ENCODE results near the gene IL9.

The IL9 gene

DNA sequence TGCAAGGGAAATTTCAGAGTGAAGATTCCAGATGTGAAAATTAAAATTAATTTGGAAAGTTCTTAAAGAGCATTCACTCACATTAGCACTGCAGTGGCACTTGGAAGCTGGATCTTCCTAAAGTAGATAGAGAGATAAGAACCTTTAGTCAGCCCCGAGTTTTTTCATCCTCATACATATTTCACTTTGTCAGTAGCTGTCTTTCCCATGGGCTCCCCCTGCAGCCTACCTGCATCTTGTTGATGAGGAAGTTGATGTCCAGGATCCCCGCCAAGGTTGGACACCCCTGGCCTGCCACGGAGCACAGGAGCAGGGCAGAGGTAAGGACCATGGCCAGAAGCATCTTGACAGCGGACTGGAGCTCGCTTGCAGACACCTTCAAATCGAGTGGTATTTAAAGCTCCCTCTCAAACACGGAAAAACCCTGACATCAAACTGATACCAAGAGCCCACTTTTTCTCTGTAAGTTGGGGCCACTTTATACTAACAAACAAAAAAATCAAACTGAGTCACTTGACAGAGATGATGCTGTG lies at the start of gene IL9:
Gene IL9, minus strand, starts transcription at position 368 of the 533 bp plus-strand sequence. Its CDS starts 25 bp downstream, at position 343.
- TF ChIP-seq GATA2 (IDR thresholded peaks at IDR 0.05; ENCODE audit: low read depth, low read length) (no peak), GATA3 (IDR thresholded peaks at IDR 0.05; ENCODE audit: low read depth, low read length) (no peak)

DNA sequence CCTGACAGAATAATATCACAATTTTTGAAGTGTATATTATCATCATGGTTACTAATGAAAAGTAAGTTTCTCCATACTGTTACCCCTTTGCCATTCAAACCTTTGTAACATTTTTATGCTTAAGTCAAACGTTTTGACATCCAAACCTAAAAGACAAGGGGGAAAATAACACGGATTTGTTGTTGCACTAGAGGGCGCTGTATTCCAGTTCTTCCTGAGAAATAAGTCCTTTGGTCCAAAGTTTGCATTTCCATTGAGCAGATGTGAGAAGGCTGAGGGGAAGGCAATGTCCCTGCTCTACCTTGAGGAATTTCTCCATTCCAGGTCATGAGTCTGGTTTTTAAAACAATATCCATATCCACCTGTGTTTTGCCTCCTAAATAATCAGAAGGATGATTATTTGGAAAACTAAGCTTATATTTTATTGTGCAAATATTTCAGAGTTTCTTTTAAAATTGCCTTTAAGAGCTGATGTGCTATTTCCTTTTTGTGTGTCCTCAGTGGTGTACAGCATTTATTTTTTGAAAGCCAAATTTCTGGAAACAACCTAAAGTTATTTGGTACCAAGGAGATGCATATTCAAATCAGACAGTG lies 49.4 kb upstream of the IL9 start:
- TF ChIP-seq GATA3 (IDR thresholded peaks at IDR 0.05; ENCODE audit: low read depth, low read length) (no peak), GATA2 (IDR thresholded peaks at IDR 0.05; ENCODE audit: low read depth, low read length) (no peak)

DNA sequence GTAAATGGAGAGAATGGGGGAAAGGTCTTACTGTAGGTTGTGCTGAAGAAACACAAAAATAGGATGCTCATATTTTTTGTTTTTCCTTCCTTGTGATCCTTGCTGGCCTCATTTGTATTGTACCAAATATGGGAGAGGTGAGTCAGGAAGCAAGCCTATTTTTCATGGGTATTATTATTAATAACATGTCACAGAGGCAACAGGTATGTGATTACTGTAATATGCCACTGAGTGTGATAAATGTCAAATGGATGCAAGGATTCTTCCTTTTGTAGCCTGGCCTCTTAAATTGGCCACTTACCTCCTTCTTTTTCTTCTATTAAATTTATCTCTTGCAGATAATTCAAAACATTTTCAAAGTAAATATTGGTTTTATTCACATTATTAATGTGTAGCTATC lies 48.9 kb upstream of the IL9 start:
- TF ChIP-seq GATA3 (IDR thresholded peaks at IDR 0.05; ENCODE audit: low read depth, low read length) = no peak
- no peak for TF ChIP-seq GATA2 (IDR thresholded peaks at IDR 0.05; ENCODE audit: low read depth, low read length)

DNA sequence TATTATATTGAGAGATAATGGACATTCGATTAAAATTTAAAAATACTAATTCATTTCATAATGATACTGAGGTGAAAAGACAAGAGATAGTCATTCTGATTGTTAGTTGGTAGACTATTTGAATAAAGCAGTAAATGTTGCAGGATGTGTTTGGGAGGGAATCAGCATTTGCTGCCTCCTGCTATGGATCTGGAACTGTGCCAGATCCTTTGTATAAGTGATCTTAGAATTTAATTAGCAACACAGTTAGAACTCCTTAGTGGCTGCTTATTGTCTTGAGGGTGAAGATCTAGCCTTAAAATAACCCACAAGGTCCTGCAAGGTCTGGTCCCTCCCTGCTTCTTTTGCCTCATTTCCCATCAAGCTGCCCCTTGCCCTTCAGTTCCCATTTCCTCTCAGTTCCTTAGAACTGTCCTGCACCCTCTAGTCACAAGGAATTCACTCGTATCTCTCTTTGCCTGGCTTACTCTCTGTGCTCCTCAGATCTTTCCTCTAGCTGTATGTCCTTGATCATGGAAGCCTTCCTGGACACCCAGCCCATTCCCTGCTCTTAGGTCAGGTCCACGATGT lies 46.6 kb upstream of the IL9 start:
- no peak for TF ChIP-seq GATA2 (IDR thresholded peaks at IDR 0.05; ENCODE audit: low read depth, low read length)
- no peak for TF ChIP-seq GATA3 (IDR thresholded peaks at IDR 0.05; ENCODE audit: low read depth, low read length)

DNA sequence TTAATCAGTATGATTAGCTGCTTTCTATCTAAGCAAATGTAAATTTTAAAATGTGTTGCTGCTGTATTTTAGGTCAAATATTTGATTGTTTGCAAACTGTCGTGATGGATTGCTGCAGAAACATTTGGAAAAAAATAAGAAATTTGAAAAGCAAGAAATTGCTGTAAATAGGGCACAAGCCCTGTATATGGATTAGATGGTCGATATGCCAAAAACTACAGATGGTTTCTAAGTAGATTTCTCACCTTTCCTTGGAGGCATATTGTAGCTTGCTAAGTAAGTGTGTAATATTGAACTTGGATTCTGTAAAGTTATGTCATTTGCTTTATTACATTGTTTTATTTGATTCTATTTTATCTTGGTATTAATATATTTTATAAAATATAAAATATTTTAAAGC lies 46.1 kb upstream of the IL9 start:
- TF ChIP-seq GATA3 (IDR thresholded peaks at IDR 0.05; ENCODE audit: low read depth, low read length) = no peak
- no peak for TF ChIP-seq GATA2 (IDR thresholded peaks at IDR 0.05; ENCODE audit: low read depth, low read length)

DNA sequence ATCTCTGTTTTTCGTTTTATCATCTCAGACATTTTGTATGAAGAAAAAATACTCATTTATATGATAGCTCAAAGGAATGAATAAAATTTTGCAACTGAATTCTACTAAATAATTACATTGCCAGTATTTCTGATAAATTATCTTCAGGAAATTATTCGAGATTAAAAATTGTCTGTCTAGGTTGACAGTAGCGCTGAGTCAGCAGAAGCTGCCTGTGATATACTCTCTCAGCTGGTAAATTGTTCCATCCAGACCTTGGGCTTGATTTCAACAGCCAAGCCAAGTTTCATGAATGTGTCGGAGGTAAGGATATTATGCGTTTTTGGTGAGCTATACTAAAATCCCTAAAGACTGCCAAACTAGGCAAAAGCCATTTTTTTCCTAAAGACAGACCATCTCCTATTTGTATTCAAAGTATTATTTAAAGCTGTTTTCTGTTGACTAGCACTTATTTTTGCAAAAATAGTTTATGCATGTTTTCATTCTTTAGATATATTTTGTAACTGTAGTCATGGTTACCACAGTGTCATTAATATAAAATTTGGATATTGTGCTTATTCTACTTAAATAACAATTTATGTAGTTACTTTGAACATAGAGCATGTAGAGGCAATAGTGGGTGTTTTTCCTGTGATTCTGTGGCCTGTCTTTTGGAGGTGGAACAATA lies 41.7 kb upstream of the IL9 start:
- TF ChIP-seq GATA3 (IDR thresholded peaks at IDR 0.05; ENCODE audit: low read depth, low read length) = no peak
- TF ChIP-seq GATA2 (IDR thresholded peaks at IDR 0.05; ENCODE audit: low read depth, low read length) = no peak

DNA sequence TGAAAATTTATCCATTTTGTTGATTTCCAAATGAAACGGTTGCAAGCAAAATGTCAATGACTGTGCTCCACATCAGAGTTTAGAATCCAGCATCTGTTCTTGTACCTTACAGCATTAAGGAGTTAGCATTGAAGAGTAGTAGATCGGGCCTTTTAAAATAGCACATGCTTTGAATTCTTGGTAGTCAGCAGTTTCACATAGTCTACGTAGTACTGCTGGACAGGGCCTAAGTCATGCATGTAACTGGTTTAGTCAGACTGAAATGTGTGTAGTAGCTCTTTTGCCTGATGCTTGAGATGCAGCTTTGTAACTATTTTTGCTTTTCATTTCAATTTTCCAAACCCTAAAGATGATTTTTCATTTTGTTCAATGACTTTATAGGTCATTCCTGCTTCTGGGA lies 39.3 kb upstream of the IL9 start:
- no peak for TF ChIP-seq GATA2 (IDR thresholded peaks at IDR 0.05; ENCODE audit: low read depth, low read length)
- TF ChIP-seq GATA3 (IDR thresholded peaks at IDR 0.05; ENCODE audit: low read depth, low read length) = no peak

DNA sequence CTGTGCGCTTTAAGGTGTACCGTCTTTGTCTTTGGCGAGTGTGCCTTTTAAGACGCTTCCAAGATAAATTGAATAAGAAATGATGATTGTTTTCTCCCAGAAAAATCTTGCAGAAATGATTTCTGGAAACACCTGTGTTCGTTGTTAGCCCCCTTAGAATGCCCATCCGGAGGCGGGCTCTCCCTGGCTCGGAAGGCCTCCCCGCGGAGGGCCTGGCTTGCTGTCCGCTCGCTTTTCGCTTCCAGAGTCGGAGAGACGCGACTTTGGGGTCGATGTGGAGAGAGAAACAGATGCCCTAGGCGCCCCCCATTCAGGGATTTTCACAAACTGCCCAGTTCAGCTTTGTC lies 35.3 kb upstream of the IL9 start:
- TF ChIP-seq GATA3 (IDR thresholded peaks at IDR 0.05; ENCODE audit: low read depth, low read length) = no peak

DNA sequence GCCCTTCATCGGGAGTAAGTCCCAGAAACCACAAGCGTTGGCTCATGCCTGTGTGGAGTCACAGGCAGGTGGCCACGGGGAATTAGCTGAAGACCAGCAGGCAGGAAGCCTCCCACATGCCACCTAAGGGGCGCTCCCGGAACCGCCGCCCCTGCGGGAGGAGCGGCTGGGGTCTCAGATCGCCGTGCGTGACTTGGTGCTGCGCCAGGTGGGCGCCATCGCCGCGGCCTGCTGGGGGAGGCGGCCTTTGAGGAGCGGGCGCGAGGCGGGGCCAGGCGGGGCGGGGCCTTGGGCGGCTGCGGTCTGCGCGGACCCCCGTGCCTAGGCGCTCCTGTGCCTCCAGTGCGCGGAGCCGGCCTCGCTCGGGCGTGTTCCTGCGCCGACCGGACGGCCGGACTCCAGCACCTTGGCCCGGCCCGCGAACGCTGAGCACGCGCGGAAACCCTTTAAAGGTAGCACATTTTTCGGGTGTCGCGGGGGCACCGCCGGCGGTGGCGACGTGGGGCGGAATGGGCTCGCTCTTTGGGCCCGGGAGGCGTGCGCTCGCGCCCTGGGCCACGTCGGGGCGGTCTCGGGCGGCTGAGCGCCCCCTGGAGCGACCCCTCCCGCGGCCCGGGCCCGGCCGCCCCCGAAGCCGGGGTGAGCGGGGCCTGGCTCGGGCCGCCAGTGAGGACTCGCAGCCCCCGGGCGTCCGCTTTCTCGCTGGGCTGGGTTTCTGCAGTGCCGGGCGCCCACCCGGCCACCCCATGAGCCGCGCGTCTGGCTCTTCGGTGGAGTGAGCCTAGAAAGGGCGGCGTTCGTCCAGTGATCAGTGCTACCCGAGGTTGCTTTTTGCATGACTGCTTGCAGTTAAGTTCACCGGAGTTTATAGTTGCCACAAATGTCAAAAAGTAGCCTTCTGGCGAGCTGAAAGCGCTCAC lies 34.6 kb upstream of the IL9 start:
- TF ChIP-seq GATA3 (IDR thresholded peaks at IDR 0.05; ENCODE audit: low read depth, low read length) (no peak), GATA2 (IDR thresholded peaks at IDR 0.05; ENCODE audit: low read depth, low read length) (no peak)

DNA sequence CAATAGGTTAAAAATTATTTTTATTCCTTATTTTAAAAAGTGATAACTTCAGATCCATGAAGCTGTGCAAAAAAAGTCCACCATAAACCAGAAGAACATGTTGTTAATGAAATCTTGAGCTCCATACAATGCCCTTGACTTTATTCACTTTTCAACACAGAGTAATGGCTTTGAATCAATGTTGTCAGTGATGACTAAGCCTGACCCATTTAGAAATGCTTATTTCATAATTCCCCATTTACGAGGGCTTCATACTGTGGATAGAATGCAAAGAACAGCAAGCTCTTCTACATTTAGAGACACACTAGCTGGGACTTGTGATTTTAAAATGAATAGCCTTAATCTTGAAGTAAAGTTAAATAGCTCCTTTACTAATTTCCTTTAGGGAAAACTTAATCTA lies 25.7 kb upstream of the IL9 start:
- TF ChIP-seq GATA3 (IDR thresholded peaks at IDR 0.05; ENCODE audit: low read depth, low read length) = no peak
- TF ChIP-seq GATA2 (IDR thresholded peaks at IDR 0.05; ENCODE audit: low read depth, low read length) = no peak

DNA sequence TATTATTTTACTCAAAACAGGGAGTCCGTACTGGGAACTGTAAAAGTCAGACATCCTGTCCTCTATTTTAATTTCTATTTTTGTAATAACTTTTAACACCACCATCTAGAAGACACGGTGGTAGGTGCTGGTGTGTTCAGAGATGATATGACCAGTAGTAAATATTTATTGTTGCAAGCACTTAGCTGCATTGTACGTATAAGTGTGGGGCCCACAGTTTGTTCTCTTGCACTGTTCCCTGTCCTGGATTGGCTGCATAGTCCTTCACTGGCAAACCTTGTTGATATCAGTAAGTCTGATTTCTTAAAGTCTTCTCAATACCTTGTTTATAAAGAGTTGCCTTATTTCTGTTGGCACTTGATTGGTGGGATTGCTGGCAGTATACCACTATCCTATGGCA lies 24.6 kb upstream of the IL9 start:
- TF ChIP-seq GATA3 (IDR thresholded peaks at IDR 0.05; ENCODE audit: low read depth, low read length) (no peak), GATA2 (IDR thresholded peaks at IDR 0.05; ENCODE audit: low read depth, low read length) (no peak)

DNA sequence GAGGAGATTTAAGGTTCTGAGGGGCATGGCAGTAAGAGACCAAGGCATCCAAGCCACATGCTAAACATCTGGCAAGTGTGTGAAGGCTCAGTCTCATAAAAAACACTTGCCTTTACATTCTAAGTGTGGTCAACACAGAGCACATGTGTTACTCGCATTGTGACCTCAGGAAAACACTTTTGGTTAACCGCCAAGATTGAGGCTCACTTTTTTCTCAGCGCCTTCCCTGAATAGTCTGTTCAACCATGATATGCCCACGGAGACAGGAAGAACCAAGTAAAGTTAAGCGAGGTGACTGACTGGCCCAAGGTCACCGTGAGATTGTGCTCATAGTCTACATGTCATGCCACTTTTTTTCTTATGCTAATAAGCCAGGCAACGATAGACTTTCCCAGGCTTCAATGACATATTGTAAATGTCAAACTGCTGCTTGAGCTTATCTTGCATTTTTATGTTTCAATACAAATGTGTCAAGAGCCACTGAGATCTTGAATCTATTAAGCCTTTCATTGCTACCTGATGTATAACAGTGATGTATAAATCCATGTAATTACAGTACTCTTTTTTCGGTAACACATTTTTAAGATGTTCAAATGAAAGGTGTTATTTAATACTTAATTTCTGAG lies 21.1 kb upstream of the IL9 start:
- no peak for TF ChIP-seq GATA2 (IDR thresholded peaks at IDR 0.05; ENCODE audit: low read depth, low read length)
- TF ChIP-seq GATA3 (IDR thresholded peaks at IDR 0.05; ENCODE audit: low read depth, low read length) = no peak

DNA sequence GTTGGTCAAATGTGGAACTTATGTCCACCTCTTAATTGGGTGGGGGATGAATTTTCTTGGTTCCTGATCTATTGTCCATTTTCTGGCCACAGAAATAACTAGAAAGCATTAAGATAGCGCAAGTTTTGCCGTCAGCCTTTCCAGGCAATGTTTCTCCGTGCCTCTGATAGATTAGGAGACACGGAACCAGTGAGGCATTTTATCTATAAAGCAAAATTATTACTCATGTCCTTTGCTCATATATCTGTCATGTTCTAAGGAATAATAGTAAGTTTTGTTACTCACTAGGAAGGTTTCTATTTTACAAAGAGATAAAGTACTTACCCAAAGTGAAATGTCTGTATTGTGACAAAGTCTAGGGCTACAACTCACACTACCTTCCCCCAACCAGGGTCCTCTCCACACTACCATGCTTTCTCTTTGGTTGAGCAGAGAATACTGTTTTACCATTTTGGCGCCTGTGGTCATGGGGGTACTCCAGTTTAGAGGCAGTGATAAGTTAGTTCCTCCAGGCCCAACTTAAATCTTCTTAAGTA lies 19.9 kb upstream of the IL9 start:
- TF ChIP-seq GATA2 (IDR thresholded peaks at IDR 0.05; ENCODE audit: low read depth, low read length) (no peak), GATA3 (IDR thresholded peaks at IDR 0.05; ENCODE audit: low read depth, low read length) (no peak)
